Neuron (in vitro differentiated cells): ENCODE measurements around the gene SECISBP2L.

Experiments
- H2AFZ ChIP-seq: one replicate; pipeline ENCODE4 v1.6.1; 2013; ENCODE audit warnings: low read depth, mild to moderate bottlenecking, inconsistent platforms, low read length, moderate library complexity
- H3K27me3 ChIP-seq: one replicate; pipeline ENCODE4 v1.6.1; 2013; ENCODE audit warnings: low read length; ENCODE audit not compliant: insufficient read depth
- H3K36me3 ChIP-seq: one replicate; pipeline ENCODE4 v1.6.1; 2013; ENCODE audit warnings: low read length; ENCODE audit not compliant: insufficient read depth
- H3K4me1 ChIP-seq: one replicate; pipeline ENCODE4 v1.6.1; 2013; ENCODE audit warnings: low read length; ENCODE audit not compliant: insufficient read depth
- H3K4me3 ChIP-seq: 2 replicates; pipeline ENCODE4 v1.5.1; 2013; ENCODE audit warnings: mild to moderate bottlenecking, low read length, moderate library complexity
- H3K9me3 ChIP-seq: one replicate; pipeline ENCODE4 v1.6.1; 2013; ENCODE audit warnings: low read length

The SECISBP2L gene

GRCh38 chr15:49044766-49045606 lies 1.3 kb downstream of the SECISBP2L start:
- Histone ChIP-seq H3K9me3 (no peaks in the 10 kb centered on the region), H3K36me3 (peaks cover 2% of the 10 kb centered on the region), H3K27me3 (no peaks in the 10 kb centered on the region), H3K4me3 (peak overlapping the region; percentile 100), H3K4me1 (peaks cover 18% of the 10 kb centered on the region), H2AFZ (peak overlapping the region; percentile 91)

GRCh38 chr15:49044002-49044401 lies 2.2 kb downstream of the SECISBP2L start:
- no peaks in the 10 kb centered on the region for H3K9me3 ChIP-seq
- peaks cover 18% of the 10 kb centered on the region for H3K4me1 ChIP-seq
- H3K27me3 ChIP-seq = no peaks in the 10 kb centered on the region
- no peak overlapping the region for H2AFZ ChIP-seq
- peak overlapping the region; percentile 100 for H3K4me3 ChIP-seq
- H3K36me3 ChIP-seq = peaks cover 2% of the 10 kb centered on the region

- H3K36me3 ChIP-seq = peaks cover 2% of the 10 kb centered on the region
- peaks cover 24% of the 10 kb centered on the region for H3K4me1 ChIP-seq
These were observed 4.1 kb downstream of the SECISBP2L start for GRCh38 chr15:49042165-49042564.

GRCh38 chr15:49041426-49041825 lies 4.8 kb downstream of the SECISBP2L start:
- no peak overlapping the region for H3K4me3 ChIP-seq
- H3K36me3 ChIP-seq = peaks cover 2% of the 10 kb centered on the region
- H3K4me1 ChIP-seq = peaks cover 24% of the 10 kb centered on the region
- no peak overlapping the region for H2AFZ ChIP-seq
- H3K9me3 ChIP-seq = no peaks in the 10 kb centered on the region
- no peaks in the 10 kb centered on the region for H3K27me3 ChIP-seq

More at GRCh38 chr15:49042165-49042564, 4.1 kb downstream of the SECISBP2L start:
- H3K27me3 ChIP-seq = no peaks in the 10 kb centered on the region
- H2AFZ ChIP-seq = no peak overlapping the region
- no peaks in the 10 kb centered on the region for H3K9me3 ChIP-seq
- H3K4me3 ChIP-seq = no peak overlapping the region

GRCh38 chr15:49040151-49040550 lies 6.1 kb downstream of the SECISBP2L start:
- Histone ChIP-seq H3K4me1 (peaks cover 24% of the 10 kb centered on the region), H3K27me3 (no peaks in the 10 kb centered on the region), H3K36me3 (peaks cover 9% of the 10 kb centered on the region)

GRCh38 chr15:49038382-49038781 lies 7.9 kb downstream of the SECISBP2L start:
- Histone ChIP-seq H3K9me3 (no peaks in the 10 kb centered on the region), H3K4me1 (peaks cover 8% of the 10 kb centered on the region), H2AFZ (no peak overlapping the region), H3K27me3 (no peaks in the 10 kb centered on the region), H3K4me3 (no peak overlapping the region), H3K36me3 (peaks cover 16% of the 10 kb centered on the region)

More at GRCh38 chr15:49040151-49040550, 6.1 kb downstream of the SECISBP2L start:
- Histone ChIP-seq H3K4me3 (no peak overlapping the region), H3K9me3 (no peaks in the 10 kb centered on the region), H2AFZ (no peak overlapping the region)

GRCh38 chr15:49037546-49037940 lies 8.7 kb downstream of the SECISBP2L start:
- Histone ChIP-seq H2AFZ (no peak overlapping the region), H3K4me3 (no peak overlapping the region), H3K36me3 (peaks cover 17% of the 10 kb centered on the region), H3K4me1 (peaks cover 7% of the 10 kb centered on the region), H3K9me3 (no peaks in the 10 kb centered on the region), H3K27me3 (no peaks in the 10 kb centered on the region)

GRCh38 chr15:49036650-49037545 lies 9.3 kb downstream of the SECISBP2L start:
- Histone ChIP-seq H3K9me3 (no peaks in the 10 kb centered on the region), H3K4me3 (no peak overlapping the region), H3K4me1 (peaks cover 7% of the 10 kb centered on the region), H2AFZ (no peak overlapping the region), H3K36me3 (peaks cover 20% of the 10 kb centered on the region), H3K27me3 (no peaks in the 10 kb centered on the region)

- H3K4me1 ChIP-seq = peaks cover 7% of the 10 kb centered on the region
- no peak overlapping the region for H3K4me3 ChIP-seq
- no peaks in the 10 kb centered on the region for H3K27me3 ChIP-seq
- peaks cover 22% of the 10 kb centered on the region for H3K36me3 ChIP-seq
- H3K9me3 ChIP-seq = no peaks in the 10 kb centered on the region
- H2AFZ ChIP-seq = no peak overlapping the region
These were observed 10.4 kb downstream of the SECISBP2L start for GRCh38 chr15:49035825-49036224.

GRCh38 chr15:49032601-49033145 lies 13.6 kb downstream of the SECISBP2L start:
- no peak overlapping the region for H3K4me3 ChIP-seq
- H3K4me1 ChIP-seq = peaks cover 4% of the 10 kb centered on the region
- H3K9me3 ChIP-seq = no peaks in the 10 kb centered on the region
- no peaks in the 10 kb centered on the region for H3K27me3 ChIP-seq
- H3K36me3 ChIP-seq = peaks cover 37% of the 10 kb centered on the region
- no peak overlapping the region for H2AFZ ChIP-seq

- H3K36me3 ChIP-seq = peaks cover 40% of the 10 kb centered on the region
- no peaks in the 10 kb centered on the region for H3K4me1 ChIP-seq
- no peaks in the 10 kb centered on the region for H3K9me3 ChIP-seq
- H2AFZ ChIP-seq = no peak overlapping the region
- no peak overlapping the region for H3K4me3 ChIP-seq
- no peaks in the 10 kb centered on the region for H3K27me3 ChIP-seq
These were observed 14.4 kb downstream of the SECISBP2L start for GRCh38 chr15:49031804-49032203.

- H3K27me3 ChIP-seq = no peaks in the 10 kb centered on the region
- H3K36me3 ChIP-seq = peaks cover 45% of the 10 kb centered on the region
- H2AFZ ChIP-seq = no peak overlapping the region
- H3K4me3 ChIP-seq = no peak overlapping the region
- peaks cover 3% of the 10 kb centered on the region for H3K9me3 ChIP-seq
- H3K4me1 ChIP-seq = no peaks in the 10 kb centered on the region
These were observed 19.5 kb downstream of the SECISBP2L start for GRCh38 chr15:49026700-49027099.

- Histone ChIP-seq H3K4me1 (no peaks in the 10 kb centered on the region), H2AFZ (no peak overlapping the region), H3K36me3 (peaks cover 53% of the 10 kb centered on the region), H3K9me3 (peaks cover 5% of the 10 kb centered on the region), H3K27me3 (no peaks in the 10 kb centered on the region), H3K4me3 (no peak overlapping the region)
These were observed 21.4 kb downstream of the SECISBP2L start for GRCh38 chr15:49024840-49025239.
